ENCODE data around the gene CCDC201.
"Not testable (repeated sequence)": the region's sequence is repeated elsewhere in the genome, so short reads cannot be mapped to it uniquely, and the experiment has no call there.

Gene CCDC201

DNA sequence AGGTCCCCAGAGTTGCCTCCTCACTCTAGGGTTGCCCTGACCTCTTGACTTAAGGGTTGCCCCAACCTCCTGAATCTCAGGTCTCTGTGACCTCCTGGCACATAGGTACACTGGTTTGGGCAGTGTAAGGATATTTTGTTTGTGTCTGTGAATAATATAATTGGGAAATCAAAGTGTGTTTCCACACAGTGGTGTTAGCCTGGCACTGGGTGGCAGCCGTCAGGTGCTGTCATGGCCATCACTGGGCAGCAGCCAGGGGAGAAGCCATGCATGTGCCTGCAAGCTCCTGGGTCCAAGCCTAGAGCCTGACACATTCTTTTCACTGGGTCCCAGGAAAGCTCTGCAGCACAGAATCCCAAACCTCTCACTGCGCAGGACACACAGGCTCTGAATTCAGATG lies 3.6 kb upstream of the CCDC201 start:
- 87 to 92% methylated on average over 2 of the region's 2 CpGs for WGBS, 2 experiments
- no peaks in the 10 kb centered on the region for H3K9me3 ChIP-seq (ENCODE audit: control insufficient read depth, low read length)
- no peaks in the 10 kb centered on the region for H3K4me1 ChIP-seq (ENCODE audit: control insufficient read depth, insufficient read depth, low read length)
- no peaks in the 10 kb centered on the region for H3K36me3 ChIP-seq (ENCODE audit: control insufficient read depth, insufficient read depth, low read length)
- H3K27me3 ChIP-seq (ENCODE audit: control insufficient read depth, insufficient read depth, low read length, poor library complexity, severe bottlenecking): no peaks in the 10 kb centered on the region
- no peak overlapping the region for H3K27ac ChIP-seq (ENCODE audit: insufficient read depth, low read depth, low read length, poor library complexity, severe bottlenecking)
- no peak overlapping the region for H3K4me3 ChIP-seq (ENCODE audit: insufficient read depth, low read depth, low read length)

DNA sequence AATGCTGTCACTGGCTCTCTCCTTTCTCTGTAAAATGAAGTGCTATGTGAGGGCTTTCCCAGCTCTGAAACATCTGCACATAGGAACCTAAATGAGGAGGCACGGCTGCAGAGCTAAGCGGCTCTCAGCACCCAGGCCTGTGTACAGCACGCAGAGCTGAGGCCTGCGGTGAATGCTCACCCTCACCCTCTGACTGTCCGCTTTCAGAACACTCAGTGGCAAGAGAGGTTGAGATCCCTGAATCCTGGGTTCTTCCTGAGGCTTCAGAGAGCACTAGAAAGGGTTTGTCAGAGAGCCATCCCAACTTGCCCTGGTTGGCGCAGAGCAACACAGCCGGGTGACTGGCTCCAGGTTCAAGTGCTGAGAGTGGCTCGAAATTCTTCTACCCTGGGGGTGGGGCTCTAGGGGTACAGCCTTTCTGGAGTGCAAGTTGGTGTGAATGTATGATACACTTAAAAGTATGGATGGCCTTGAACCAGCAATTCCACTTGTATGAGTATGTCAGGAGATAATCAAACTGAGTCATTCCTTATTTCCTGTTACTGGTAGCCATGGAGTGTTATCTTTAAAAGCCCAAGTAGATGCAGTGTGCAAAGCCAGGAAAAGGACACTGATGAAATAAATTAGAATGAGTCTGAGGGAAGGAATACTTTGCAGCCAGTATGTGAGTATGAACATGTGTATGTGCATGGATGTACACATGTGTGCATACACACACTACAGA lies 1.7 kb upstream of the CCDC201 start:
- no peak overlapping the region for H3K4me3 ChIP-seq (ENCODE audit: insufficient read depth, low read depth, low read length)
- no peaks in the 10 kb centered on the region for H3K36me3 ChIP-seq (ENCODE audit: control insufficient read depth, insufficient read depth, low read length)
- 94 to 95% methylated on average over 8 of the region's 8 CpGs for WGBS, 2 experiments
- no peak overlapping the region for H3K27ac ChIP-seq (ENCODE audit: insufficient read depth, low read depth, low read length, poor library complexity, severe bottlenecking)
- no peaks in the 10 kb centered on the region for H3K4me1 ChIP-seq (ENCODE audit: control insufficient read depth, insufficient read depth, low read length)
- no peaks in the 10 kb centered on the region for H3K9me3 ChIP-seq (ENCODE audit: control insufficient read depth, low read length)
- H3K27me3 ChIP-seq (ENCODE audit: control insufficient read depth, insufficient read depth, low read length, poor library complexity, severe bottlenecking): no peaks in the 10 kb centered on the region

DNA sequence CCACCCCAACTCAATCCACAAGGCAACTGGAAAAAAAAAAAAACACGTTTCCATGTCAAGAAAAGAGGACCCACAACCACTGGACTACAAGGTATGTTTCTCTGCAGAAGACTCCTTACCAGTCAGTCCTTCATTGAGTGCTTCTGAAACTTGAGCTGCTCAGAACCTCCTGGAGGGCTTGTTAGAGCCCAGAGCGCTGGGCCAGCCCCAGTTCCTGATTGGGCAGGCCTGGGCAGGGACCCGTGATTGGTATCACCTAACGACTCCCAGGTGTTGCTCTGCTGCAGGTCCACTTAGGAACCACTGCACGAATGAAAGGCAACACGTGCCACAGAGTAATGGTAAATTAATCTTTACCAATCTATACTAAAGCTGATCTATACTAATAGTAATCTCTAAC lies 473 bp upstream of the CCDC201 start:
- WGBS, 2 experiments: 87 to 89% methylated on average over 6 of the region's 6 CpGs
- H3K4me3 ChIP-seq (ENCODE audit: insufficient read depth, low read depth, low read length): no peak overlapping the region
- H3K27me3 ChIP-seq (ENCODE audit: control insufficient read depth, insufficient read depth, low read length, poor library complexity, severe bottlenecking): no peaks in the 10 kb centered on the region
- no peaks in the 10 kb centered on the region for H3K9me3 ChIP-seq (ENCODE audit: control insufficient read depth, low read length)
- no peaks in the 10 kb centered on the region for H3K4me1 ChIP-seq (ENCODE audit: control insufficient read depth, insufficient read depth, low read length)
- H3K36me3 ChIP-seq (ENCODE audit: control insufficient read depth, insufficient read depth, low read length): no peaks in the 10 kb centered on the region
- H3K27ac ChIP-seq (ENCODE audit: insufficient read depth, low read depth, low read length, poor library complexity, severe bottlenecking): no peak overlapping the region

DNA sequence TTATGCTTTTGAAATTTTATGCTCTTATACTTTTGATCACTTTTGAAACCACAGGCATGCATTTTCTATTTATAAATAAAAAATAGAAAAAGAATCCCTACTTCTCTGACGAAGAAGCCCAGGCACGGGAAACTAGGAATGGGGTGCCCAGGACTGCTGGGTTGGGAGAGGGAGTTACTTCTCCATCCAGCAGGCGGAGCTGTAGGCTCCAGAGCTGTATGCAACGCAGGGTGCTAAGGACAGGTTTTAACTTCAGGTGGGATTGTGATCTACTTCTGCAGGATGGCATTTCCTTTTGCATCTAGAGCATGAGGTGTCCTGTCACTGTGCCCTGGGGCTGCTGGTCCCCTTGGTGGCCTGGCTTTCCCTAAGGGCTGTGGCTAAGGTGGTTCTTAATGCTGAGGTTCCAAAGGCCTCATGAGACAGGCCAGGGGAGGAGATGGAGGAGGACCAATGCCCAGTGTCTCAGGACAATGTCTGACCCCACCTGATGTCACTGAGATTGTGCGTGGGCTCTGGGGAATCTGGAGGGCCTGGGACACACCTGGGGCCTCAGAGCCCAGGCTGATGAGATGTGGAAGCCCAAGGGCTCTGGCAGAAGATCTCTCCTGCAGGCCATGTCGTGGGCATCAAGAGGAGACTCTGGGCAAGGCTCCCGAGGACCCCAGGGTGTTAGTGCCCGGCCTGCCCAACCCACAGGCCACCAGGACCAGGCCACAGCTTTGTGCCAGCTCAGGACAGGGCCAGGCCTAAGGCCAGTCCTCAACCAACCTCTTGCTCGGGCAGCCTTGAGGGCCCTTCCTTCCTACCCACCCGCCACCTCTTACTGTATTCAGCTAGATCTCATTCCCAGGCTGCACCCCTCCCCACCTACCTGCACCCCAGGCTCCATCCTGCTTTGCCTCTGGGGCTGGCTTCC lies 507 bp downstream of the CCDC201 start:
- H3K9me3 ChIP-seq (ENCODE audit: control insufficient read depth, low read length): no peaks in the 10 kb centered on the region
- 67 to 68% methylated on average over 10 of the region's 10 CpGs for WGBS, 2 experiments

DNA sequence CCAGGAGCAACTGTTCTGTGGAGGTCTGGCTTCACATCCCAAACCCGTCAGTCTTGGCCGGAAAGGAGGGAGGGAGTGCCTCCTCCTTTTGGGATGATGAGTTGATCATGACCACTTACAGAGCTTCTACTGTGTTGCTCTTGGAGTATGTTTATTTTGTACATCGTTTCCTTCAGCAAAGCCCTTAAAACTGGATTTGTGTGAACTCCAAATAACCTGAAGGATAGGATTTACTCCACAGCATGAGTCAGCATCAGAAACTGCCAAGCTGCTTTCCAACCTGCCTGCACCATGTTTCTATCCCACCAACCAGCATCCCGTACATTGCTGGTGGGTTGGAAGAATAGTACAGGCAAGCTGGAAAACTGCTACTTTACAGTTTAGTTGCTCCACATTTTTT lies 3.5 kb downstream of the CCDC201 start:
- no peaks in the 10 kb centered on the region for H3K27me3 ChIP-seq (ENCODE audit: control insufficient read depth, insufficient read depth, low read length, poor library complexity, severe bottlenecking)
- whole genome bisulfite sequencing, 2 experiments: 79 to 93% methylated on average over 4 of the region's 4 CpGs

More for the DNA sequence above, 507 bp downstream of the CCDC201 start:
- H3K27me3 ChIP-seq (ENCODE audit: control insufficient read depth, insufficient read depth, low read length, poor library complexity, severe bottlenecking): no peaks in the 10 kb centered on the region
- no peak overlapping the region for H3K27ac ChIP-seq (ENCODE audit: insufficient read depth, low read depth, low read length, poor library complexity, severe bottlenecking)
- H3K36me3 ChIP-seq (ENCODE audit: control insufficient read depth, insufficient read depth, low read length): no peaks in the 10 kb centered on the region
- no peaks in the 10 kb centered on the region for H3K4me1 ChIP-seq (ENCODE audit: control insufficient read depth, insufficient read depth, low read length)
- H3K4me3 ChIP-seq (ENCODE audit: insufficient read depth, low read depth, low read length): no peak overlapping the region

DNA sequence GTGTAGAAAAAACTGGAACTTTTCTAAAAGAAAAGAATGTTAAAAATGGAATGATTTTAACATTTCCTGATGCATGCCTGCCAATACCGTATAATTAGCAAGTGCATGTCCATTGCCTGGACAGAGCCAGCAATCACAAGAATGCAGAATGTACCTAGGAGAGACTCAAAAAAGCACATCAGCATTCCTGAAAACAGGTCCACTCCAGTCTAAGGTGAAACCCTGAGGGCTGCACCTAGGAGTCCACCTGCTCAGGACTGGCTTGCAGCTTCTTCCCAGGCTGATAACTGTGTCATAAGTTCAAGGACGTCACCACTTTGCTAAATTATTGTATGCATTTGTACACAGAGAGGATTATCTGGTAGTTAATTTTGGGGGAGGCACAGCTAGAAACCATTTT lies 5.4 kb downstream of the CCDC201 start:
- no peaks in the 10 kb centered on the region for H3K36me3 ChIP-seq (ENCODE audit: control insufficient read depth, insufficient read depth, low read length)
- 89 to 94% methylated on average over 2 of the region's 2 CpGs for WGBS, 2 experiments

More for the DNA sequence above, 3.5 kb downstream of the CCDC201 start:
- no peak overlapping the region for H3K27ac ChIP-seq (ENCODE audit: insufficient read depth, low read depth, low read length, poor library complexity, severe bottlenecking)
- H3K36me3 ChIP-seq (ENCODE audit: control insufficient read depth, insufficient read depth, low read length): no peaks in the 10 kb centered on the region
- H3K4me3 ChIP-seq (ENCODE audit: insufficient read depth, low read depth, low read length): no peak overlapping the region
- no peaks in the 10 kb centered on the region for H3K9me3 ChIP-seq (ENCODE audit: control insufficient read depth, low read length)
- H3K4me1 ChIP-seq (ENCODE audit: control insufficient read depth, insufficient read depth, low read length): no peaks in the 10 kb centered on the region

DNA sequence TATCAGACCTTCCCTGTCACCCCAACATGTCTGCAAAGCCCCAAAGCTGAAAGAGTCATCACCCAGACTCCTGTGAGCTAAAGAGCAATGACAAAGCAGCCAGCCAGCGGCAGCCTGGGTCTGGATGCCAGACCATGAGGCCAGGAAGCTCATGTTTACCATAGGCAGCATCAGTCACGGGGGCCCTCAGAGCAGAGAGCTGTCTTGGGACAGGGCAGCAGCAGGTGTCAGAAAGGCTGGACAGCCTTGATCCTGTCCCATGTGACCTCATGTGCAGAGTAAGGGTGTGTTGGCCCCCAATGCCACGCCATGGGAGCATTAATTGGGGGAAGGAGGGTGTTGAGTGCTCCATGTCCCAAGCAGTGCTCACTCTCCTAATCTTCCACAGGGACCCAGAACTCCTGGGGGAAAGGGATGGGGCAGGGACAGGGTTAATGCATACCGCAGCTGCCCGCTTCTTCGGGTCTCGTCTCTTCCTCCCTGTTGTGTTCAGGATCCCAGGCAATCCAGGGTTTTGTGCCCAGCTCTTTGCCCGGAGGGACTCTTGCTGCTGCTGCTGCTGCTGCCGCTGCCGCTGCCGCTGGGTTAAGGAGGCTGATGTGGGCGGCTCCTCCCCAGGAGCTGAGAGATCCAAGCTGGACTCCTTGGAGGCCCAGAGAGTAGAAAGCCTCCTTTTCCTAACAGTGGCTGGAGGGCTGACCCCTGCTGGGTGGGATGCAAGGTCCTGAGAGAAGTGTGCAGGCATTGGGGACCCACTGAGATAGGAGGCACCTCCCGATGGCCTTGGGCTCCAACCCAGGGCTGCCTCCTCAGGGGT lies 7.1 kb downstream of the CCDC201 start:
- Histone ChIP-seq H3K27me3 (ENCODE audit: control insufficient read depth, insufficient read depth, low read length, poor library complexity, severe bottlenecking) (no peaks in the 10 kb centered on the region), H3K4me1 (ENCODE audit: control insufficient read depth, insufficient read depth, low read length) (no peaks in the 10 kb centered on the region), H3K36me3 (ENCODE audit: control insufficient read depth, insufficient read depth, low read length) (no peaks in the 10 kb centered on the region), H3K4me3 (ENCODE audit: insufficient read depth, low read depth, low read length) (no peak overlapping the region), H3K9me3 (ENCODE audit: control insufficient read depth, low read length) (no peaks in the 10 kb centered on the region), H3K27ac (ENCODE audit: insufficient read depth, low read depth, low read length, poor library complexity, severe bottlenecking) (no peak overlapping the region)
- WGBS, 2 experiments: 86 to 88% methylated on average over 13 of the region's 13 CpGs

More for the DNA sequence above, 5.4 kb downstream of the CCDC201 start:
- Histone ChIP-seq H3K9me3 (ENCODE audit: control insufficient read depth, low read length) (no peaks in the 10 kb centered on the region), H3K4me1 (ENCODE audit: control insufficient read depth, insufficient read depth, low read length) (no peaks in the 10 kb centered on the region), H3K27me3 (ENCODE audit: control insufficient read depth, insufficient read depth, low read length, poor library complexity, severe bottlenecking) (no peaks in the 10 kb centered on the region), H3K4me3 (ENCODE audit: insufficient read depth, low read depth, low read length) (no peak overlapping the region), H3K27ac (ENCODE audit: insufficient read depth, low read depth, low read length, poor library complexity, severe bottlenecking) (no peak overlapping the region)

DNA sequence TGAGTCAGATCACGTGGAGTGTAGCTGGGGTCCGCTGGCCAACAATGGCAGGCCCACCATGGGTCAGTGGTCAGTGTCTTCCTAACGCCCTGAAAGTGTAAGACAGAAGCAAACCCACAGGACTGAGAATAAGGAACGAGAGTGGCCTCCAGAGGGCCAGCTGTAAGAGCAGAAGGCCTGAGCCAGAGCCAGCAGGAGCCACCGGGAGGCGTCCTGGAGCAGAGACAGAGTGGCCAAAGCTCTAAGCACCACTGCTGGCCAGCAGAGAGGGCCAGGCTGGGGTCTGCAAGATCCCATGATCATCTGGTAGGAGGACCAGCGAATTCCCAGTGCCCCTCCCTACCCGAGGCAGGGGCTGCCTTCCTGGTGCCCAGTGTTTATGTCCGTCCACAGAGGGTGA lies 9.2 kb downstream of the CCDC201 start:
- Histone ChIP-seq H3K36me3 (ENCODE audit: control insufficient read depth, insufficient read depth, low read length) (no peaks in the 10 kb centered on the region), H3K9me3 (ENCODE audit: control insufficient read depth, low read length) (no peaks in the 10 kb centered on the region), H3K27ac (ENCODE audit: insufficient read depth, low read depth, low read length, poor library complexity, severe bottlenecking) (no peak overlapping the region), H3K4me1 (ENCODE audit: control insufficient read depth, insufficient read depth, low read length) (no peaks in the 10 kb centered on the region), H3K4me3 (ENCODE audit: insufficient read depth, low read depth, low read length) (no peak overlapping the region), H3K27me3 (ENCODE audit: control insufficient read depth, insufficient read depth, low read length, poor library complexity, severe bottlenecking) (no peaks in the 10 kb centered on the region)
- WGBS, 2 experiments: 80 to 81% methylated on average over 9 of the region's 9 CpGs

DNA sequence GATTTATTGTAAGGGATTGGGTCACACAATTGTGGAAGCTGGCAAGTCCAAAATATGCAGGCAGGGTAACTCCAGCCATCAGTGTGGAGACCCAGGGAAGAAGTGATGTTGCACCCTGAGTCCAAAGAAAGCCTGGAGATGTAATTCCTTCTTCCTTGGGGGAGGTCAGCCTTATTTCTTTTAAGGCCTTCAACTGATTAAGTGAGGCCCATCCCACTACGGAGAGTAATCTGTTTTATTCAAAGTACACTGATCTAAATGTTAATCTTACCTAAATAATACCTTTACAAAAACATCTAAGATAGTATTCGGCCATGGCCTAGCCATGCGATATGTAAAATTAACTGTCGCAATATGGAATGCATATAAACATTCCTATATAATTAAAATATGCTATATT lies 16.0 kb downstream of the CCDC201 start:
- not testable (repeated sequence) for H3K27me3 ChIP-seq (ENCODE audit: control insufficient read depth, insufficient read depth, low read length, poor library complexity, severe bottlenecking); H3K4me3 ChIP-seq (ENCODE audit: insufficient read depth, low read depth, low read length); H3K27ac ChIP-seq (ENCODE audit: insufficient read depth, low read depth, low read length, poor library complexity, severe bottlenecking); H3K36me3 ChIP-seq (ENCODE audit: control insufficient read depth, insufficient read depth, low read length); H3K4me1 ChIP-seq (ENCODE audit: control insufficient read depth, insufficient read depth, low read length); H3K9me3 ChIP-seq (ENCODE audit: control insufficient read depth, low read length)
- 88 to 100% methylated on average over 1 of the region's 4 CpGs for WGBS, 2 experiments

DNA sequence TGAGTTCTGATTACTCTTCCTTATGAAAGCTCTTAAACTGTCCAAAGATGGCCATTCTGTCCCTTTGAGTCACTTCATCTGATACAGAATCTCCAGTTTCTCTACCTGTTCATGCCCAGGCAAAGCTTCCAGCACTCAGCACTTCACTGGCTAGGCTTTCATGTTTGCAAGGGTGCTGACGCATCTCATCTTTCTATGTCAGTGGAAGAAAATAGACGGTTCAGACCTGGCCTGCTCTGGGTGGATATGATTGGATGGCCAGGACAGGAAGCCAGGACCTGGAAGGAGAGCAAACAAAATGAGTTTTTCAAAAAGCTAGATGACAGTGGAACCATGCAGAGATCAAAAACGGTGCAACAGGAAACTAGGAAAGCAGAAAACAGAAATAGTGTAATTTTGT lies 17.2 kb downstream of the CCDC201 start:
- H3K27me3 ChIP-seq (ENCODE audit: control insufficient read depth, insufficient read depth, low read length, poor library complexity, severe bottlenecking); H3K4me1 ChIP-seq (ENCODE audit: control insufficient read depth, insufficient read depth, low read length); H3K27ac ChIP-seq (ENCODE audit: insufficient read depth, low read depth, low read length, poor library complexity, severe bottlenecking); H3K9me3 ChIP-seq (ENCODE audit: control insufficient read depth, low read length); H3K4me3 ChIP-seq (ENCODE audit: insufficient read depth, low read depth, low read length); H3K36me3 ChIP-seq (ENCODE audit: control insufficient read depth, insufficient read depth, low read length): not testable (repeated sequence)
- WGBS, 2 experiments: 75% methylated on average over 3 of the region's 3 CpGs
